DMS 273 treated with DMSO at 0.1 percent for 48 hours (cell line): ENCODE measurements around the gene FANCM.
"Not testable (repeated sequence)": the region's sequence is repeated elsewhere in the genome, so short reads cannot be mapped to it uniquely, and the experiment has no call there.

ENCODE experiments used
- DNase-seq: peaks from one replicate; lab custom pipeline; 2025; lab: John Stamatoyannopoulos, UW

Gene FANCM

GRCh38 chr14:45135659-45136395 is at the start of gene FANCM:
Gene FANCM (plus strand): TSS chr14:45135930. CDS start chr14:45136032, 102 bp downstream.
- peak; percentile 95 for DNase-seq

- DNase-seq: no peak
Observed at GRCh38 chr14:45089813-45090212, 45.9 kb upstream of the FANCM start.

GRCh38 chr14:45091710-45092109 is 44.0 kb upstream of the FANCM start:
- DNase-seq: no peak

GRCh38 chr14:45094275-45094674 is 41.5 kb upstream of the FANCM start:
- DNase-seq: no peak

GRCh38 chr14:45095143-45095542 is 40.6 kb upstream of the FANCM start:
- DNase-seq: no peak

GRCh38 chr14:45096218-45096617 is 39.5 kb upstream of the FANCM start:
- DNase-seq: no peak

- no peak for DNase-seq
Observed at GRCh38 chr14:45103806-45104205, 31.9 kb upstream of the FANCM start.

- no peak for DNase-seq
Observed at GRCh38 chr14:45104561-45104960, 31.2 kb upstream of the FANCM start.

- no peak for DNase-seq
Observed at GRCh38 chr14:45112896-45113781, 22.6 kb upstream of the FANCM start.

- DNase-seq: no peak
Observed at GRCh38 chr14:45114327-45114726, 21.4 kb upstream of the FANCM start.

- no peak for DNase-seq
Observed at GRCh38 chr14:45118594-45118993, 17.1 kb upstream of the FANCM start.

GRCh38 chr14:45120096-45120495 is 15.6 kb upstream of the FANCM start:
- DNase-seq: no peak

- DNase-seq: no peak
Observed at GRCh38 chr14:45123271-45123670, 12.5 kb upstream of the FANCM start.

GRCh38 chr14:45125754-45126153 is 10.0 kb upstream of the FANCM start:
- DNase-seq: no peak

- DNase-seq: no peak
Observed at GRCh38 chr14:45128963-45129629, 6.6 kb upstream of the FANCM start.

GRCh38 chr14:45133683-45134050 is 2.1 kb upstream of the FANCM start:
- peak; percentile 31 for DNase-seq

GRCh38 chr14:45134051-45134958 is 1.4 kb upstream of the FANCM start, which contains the start of gene FKBP3:
Gene FKBP3 (minus strand): TSS chr14:45134481. CDS start chr14:45134456, 25 bp downstream.
- DNase-seq: peak; percentile 97

GRCh38 chr14:45135156-45135555 is 574 bp upstream of the FANCM start:
- DNase-seq: no peak

GRCh38 chr14:45136399-45136798 is 669 bp downstream of the FANCM start:
- DNase-seq: no peak

- DNase-seq: no peak
Observed at GRCh38 chr14:45140661-45141187, 5.0 kb downstream of the FANCM start.

GRCh38 chr14:45142083-45142482 is 6.4 kb downstream of the FANCM start:
- DNase-seq: not testable (repeated sequence)
